Measurements from ENCODE around the gene PLEK. TPM values are rescaled to one million over a fixed set of nuclear protein-coding genes. Genes with fewer than 3 reads are reported as not detected.

The PLEK gene
- total RNA-seq, 1 donor from 2014 or later, result not detected

GRCh38 chr2:68436270-68436669 lies 71.2 kb downstream of the PLEK start:
- Mint-ChIP-seq H3K4me3 (ENCODE audit: unreplicated experiment) (no peak overlapping the region), H3K36me3 (ENCODE audit: low read depth, unreplicated experiment) (peaks cover 2% of the 10 kb centered on the region), H3K27ac (ENCODE audit: unreplicated experiment) (peak overlapping the region; percentile 87), H3K9me3 (ENCODE audit: unreplicated experiment) (no peaks in the 10 kb centered on the region), H3K4me1 (ENCODE audit: low read depth, unreplicated experiment) (peaks cover 9% of the 10 kb centered on the region), H3K27me3 (ENCODE audit: low read depth, unreplicated experiment) (peaks cover 3% of the 10 kb centered on the region)
- no peak overlapping the region for H2AFZ ChIP-seq (ENCODE audit: low read depth, low read length)
- H4K20me1 ChIP-seq (ENCODE audit: insufficient read depth, low read length), result no peaks in the 10 kb centered on the region
- H3K27me3 ChIP-seq (ENCODE audit: insufficient read depth, low read length), result no peaks in the 10 kb centered on the region
- peak; percentile 14 for DNase-seq (ENCODE audit: low read depth)
- no peaks in the 10 kb centered on the region for H3K36me3 ChIP-seq (ENCODE audit: insufficient read depth, low read length)
- FAIRE-seq, result no peak
- no peak for TF ChIP-seq EZH2 (IDR thresholded peaks at IDR 0.05; ENCODE audit: insufficient read depth, low read length)
- no peak overlapping the region for H3K4me3 ChIP-seq (ENCODE audit: insufficient read depth, low read depth, low read length)
- H3K4me1 ChIP-seq (ENCODE audit: insufficient read depth, low read length), result no peaks in the 10 kb centered on the region
- H3K9ac ChIP-seq (ENCODE audit: low read length), result no peak overlapping the region
- H3K9me3 ChIP-seq (ENCODE audit: insufficient read depth, low read depth, low read length), result no peaks in the 10 kb centered on the region
- H3K27ac ChIP-seq (ENCODE audit: low read depth, low read length), result peak overlapping the region; percentile 29
- H3K4me2 ChIP-seq (ENCODE audit: low read length), result no peak overlapping the region
- no peaks in the 10 kb centered on the region for H3K79me2 ChIP-seq (ENCODE audit: insufficient read depth, low read length)

GRCh38 chr2:68438455-68439303 lies 73.6 kb downstream of the PLEK start:
- Histone ChIP-seq H3K27ac (ENCODE audit: low read depth, low read length) (no peak overlapping the region), H3K4me3 (ENCODE audit: insufficient read depth, low read depth, low read length) (no peak overlapping the region), H3K9ac (ENCODE audit: low read length) (no peak overlapping the region), H3K4me1 (ENCODE audit: insufficient read depth, low read length) (no peaks in the 10 kb centered on the region), H3K36me3 (ENCODE audit: insufficient read depth, low read length) (no peaks in the 10 kb centered on the region), H3K9me3 (ENCODE audit: insufficient read depth, low read depth, low read length) (no peaks in the 10 kb centered on the region), H3K79me2 (ENCODE audit: insufficient read depth, low read length) (no peaks in the 10 kb centered on the region), H2AFZ (ENCODE audit: low read depth, low read length) (no peak overlapping the region), H3K4me2 (ENCODE audit: low read length) (no peak overlapping the region), H4K20me1 (ENCODE audit: insufficient read depth, low read length) (no peaks in the 10 kb centered on the region), H3K27me3 (ENCODE audit: insufficient read depth, low read length) (peaks cover 2% of the 10 kb centered on the region)
- Mint-ChIP-seq H3K36me3 (ENCODE audit: low read depth, unreplicated experiment) (no peaks in the 10 kb centered on the region), H3K4me3 (ENCODE audit: unreplicated experiment) (no peak overlapping the region), H3K4me1 (ENCODE audit: low read depth, unreplicated experiment) (peaks cover 9% of the 10 kb centered on the region), H3K27me3 (ENCODE audit: low read depth, unreplicated experiment) (no peaks in the 10 kb centered on the region), H3K27ac (ENCODE audit: unreplicated experiment) (no peak overlapping the region), H3K9me3 (ENCODE audit: unreplicated experiment) (no peaks in the 10 kb centered on the region)
- DNase-seq (ENCODE audit: low read depth), result no peak
- TF ChIP-seq CTCF (IDR thresholded peaks at IDR 0.05; ENCODE audit: insufficient read depth, low read depth, low read length) (no peak), EZH2 (IDR thresholded peaks at IDR 0.05; ENCODE audit: insufficient read depth, low read length) (no peak)
- FAIRE-seq, result no peak

GRCh38 chr2:68441179-68441993 lies 76.3 kb downstream of the PLEK start:
- TF ChIP-seq CTCF (IDR thresholded peaks at IDR 0.05; ENCODE audit: insufficient read depth, low read depth, low read length) (peak; percentile 95), EZH2 (IDR thresholded peaks at IDR 0.05; ENCODE audit: insufficient read depth, low read length) (no peak)
- FAIRE-seq (peak; percentile 68), DNase-seq (ENCODE audit: low read depth) (peak; percentile 65)
- H3K27ac ChIP-seq (ENCODE audit: low read depth, low read length), result no peak overlapping the region
- no peaks in the 10 kb centered on the region for H3K36me3 ChIP-seq (ENCODE audit: insufficient read depth, low read length)
- no peak overlapping the region for H3K4me3 ChIP-seq (ENCODE audit: insufficient read depth, low read depth, low read length)
- H3K4me2 ChIP-seq (ENCODE audit: low read length), result no peak overlapping the region
- no peak overlapping the region for H2AFZ ChIP-seq (ENCODE audit: low read depth, low read length)
- H3K9me3 ChIP-seq (ENCODE audit: insufficient read depth, low read depth, low read length), result no peaks in the 10 kb centered on the region
- Mint-ChIP-seq H3K9me3 (ENCODE audit: unreplicated experiment) (no peaks in the 10 kb centered on the region), H3K27ac (ENCODE audit: unreplicated experiment) (no peak overlapping the region), H3K4me3 (ENCODE audit: unreplicated experiment) (no peak overlapping the region), H3K27me3 (ENCODE audit: low read depth, unreplicated experiment) (peaks cover 5% of the 10 kb centered on the region), H3K4me1 (ENCODE audit: low read depth, unreplicated experiment) (peaks cover 3% of the 10 kb centered on the region), H3K36me3 (ENCODE audit: low read depth, unreplicated experiment) (no peaks in the 10 kb centered on the region)
- H3K9ac ChIP-seq (ENCODE audit: low read length), result no peak overlapping the region
- H3K4me1 ChIP-seq (ENCODE audit: insufficient read depth, low read length), result no peaks in the 10 kb centered on the region
- no peaks in the 10 kb centered on the region for H4K20me1 ChIP-seq (ENCODE audit: insufficient read depth, low read length)
- no peaks in the 10 kb centered on the region for H3K79me2 ChIP-seq (ENCODE audit: insufficient read depth, low read length)
- peaks cover 6% of the 10 kb centered on the region for H3K27me3 ChIP-seq (ENCODE audit: insufficient read depth, low read length)
